Measurements from ENCODE around the gene MAP3K14. TPM values are rescaled to one million over a fixed set of nuclear protein-coding genes. Genes with fewer than 3 reads are reported as not detected.
A peak's percentile ranks its signal among the peaks of the same experiment; 100 is the strongest.

The MAP3K14 gene
- total and polyA plus RNA-seq, 10 of the 15 experiments (the other 5 are each of a cell fraction or from before 2014, with no cell fraction given), result 2.1 to 33.3 (median 19.7) TPM

DNA sequence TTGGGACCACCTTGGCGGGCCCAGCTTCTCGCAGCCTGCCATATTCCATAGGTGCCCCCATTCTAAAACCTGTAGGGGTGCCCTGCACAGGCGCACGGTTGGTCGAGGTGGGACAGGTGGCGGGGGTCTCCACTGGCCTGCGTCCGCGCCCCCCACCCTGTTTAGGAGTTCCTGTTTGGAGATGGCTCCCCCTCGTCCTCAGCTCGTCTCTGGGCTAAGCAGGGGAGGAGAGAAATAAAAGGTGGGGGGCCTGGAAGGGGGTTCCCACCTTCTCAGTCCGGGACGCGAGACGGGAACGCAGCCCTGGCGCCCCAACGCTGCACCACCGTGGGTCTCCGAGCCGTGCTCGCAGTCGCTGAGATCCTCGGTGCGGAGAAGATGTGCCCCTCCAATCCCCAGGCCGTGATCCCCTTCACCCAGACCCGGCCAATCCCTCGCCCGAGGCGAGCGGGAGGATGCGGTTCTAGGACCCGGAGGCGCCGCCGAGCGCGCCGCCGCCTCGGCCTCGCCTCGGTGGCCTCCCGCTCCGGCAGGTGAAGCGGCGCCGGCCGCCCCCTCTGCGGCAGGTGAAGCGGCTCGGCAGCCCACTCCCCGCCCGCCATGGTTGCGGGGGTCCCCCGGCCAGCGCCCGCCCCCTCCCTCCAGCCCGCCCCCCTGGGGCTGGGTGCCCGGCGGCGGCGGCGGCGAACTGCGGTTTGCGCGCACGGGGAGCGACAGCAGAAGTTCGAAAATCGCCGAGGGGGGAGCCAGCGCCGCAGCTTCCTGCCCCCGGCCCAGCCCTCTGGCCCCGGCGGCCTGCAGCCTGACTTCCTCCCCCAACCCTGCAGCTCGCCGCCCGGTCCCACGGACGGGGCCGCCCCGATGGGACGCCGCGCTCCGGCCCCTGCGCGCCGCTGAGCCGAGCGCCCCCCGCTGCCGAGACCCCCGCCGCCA lies 95.5 kb downstream of the MAP3K14 start, which contains the start of gene FMNL1 (continued):
- TF ChIP-seq TAF1 (IDR thresholded peaks at IDR 0.05; ENCODE audit: borderline replicate concordance, low read depth, low read length) (peak; percentile 38; the same call in 1 of the 2 replicates), YY1 (IDR thresholded peaks at IDR 0.05; ENCODE audit: low read depth, low read length) (peak; percentile 66), ESRRA (IDR thresholded peaks at IDR 0.05; ENCODE audit: low read length) (no peak), MLLT1 (IDR thresholded peaks at IDR 0.05) (0 out of 2 replicates have a peak, but pooled peaks have one; percentile 27), TCF3 (IDR thresholded peaks at IDR 0.05; ENCODE audit: borderline replicate concordance, insufficient read depth, low read depth, low read length) (0 out of 2 replicates have a peak, but pooled peaks have one; percentile 4), MYB (IDR thresholded peaks at IDR 0.05; ENCODE audit: borderline replicate concordance, low read depth, low read length) (no peak), MEF2B (IDR thresholded peaks at IDR 0.05; ENCODE audit: partially characterized antibody, poor library complexity, severe bottlenecking) (no peak), ZNF384 (IDR thresholded peaks at IDR 0.05; ENCODE audit: borderline replicate concordance, low read depth, low read length) (no peak), SPI1 (IDR thresholded peaks at IDR 0.05; ENCODE audit: borderline replicate concordance, insufficient read depth, low read depth, low read length) (peak; percentile 37; the same call in 1 of the 2 replicates), GATAD2B (conservative IDR thresholded peaks at IDR 0.05; ENCODE audit: low read depth) (peak; percentile 60; the same call in 1 of the 2 replicates), LARP7 (IDR thresholded peaks at IDR 0.05) (peak; percentile 59; the same call in 1 of the 2 replicates), NR2C2 (IDR thresholded peaks at IDR 0.05; ENCODE audit: borderline replicate concordance, control insufficient read depth, insufficient read length, low read depth) (no peak), TCF12 (IDR thresholded peaks at IDR 0.05; ENCODE audit: low read depth, low read length) (0 out of 2 replicates have a peak, but pooled peaks have one; percentile 30), REST (IDR thresholded peaks at IDR 0.05; ENCODE audit: low read depth, low read length) (no peak)

Measured in GM12878 (cell line).